H9 (cell line): Measurements from ENCODE around the gene ADGRL3. TPM values are rescaled to one million over a fixed set of nuclear protein-coding genes. Genes with fewer than 3 reads are reported as not detected.

Experiments used
- DNase-seq: peaks from one replicate; pipeline ENCODE4 v3.0.0-alpha.2; 2017
- H2AFZ ChIP-seq: one replicate; pipeline ENCODE4 v1.6.1; 2013; ENCODE audit warnings: mild to moderate bottlenecking, low read length, control low read depth, moderate library complexity
- H2AK5ac ChIP-seq: 2 replicates; pipeline ENCODE4 v1.6.1; 2013; ENCODE audit warnings: low read length, control low read depth, mixed read lengths; ENCODE audit not compliant: insufficient read length
- H2BK120ac ChIP-seq: one replicate; pipeline ENCODE4 v1.6.1; 2013; ENCODE audit warnings: low read depth, mild to moderate bottlenecking, low read length, control low read depth, inconsistent platforms; ENCODE audit not compliant: poor library complexity, severe bottlenecking
- H2BK12ac ChIP-seq: 2 replicates; pipeline ENCODE4 v1.6.1; 2013; ENCODE audit warnings: low read length, control low read depth, mixed read lengths, low read depth; ENCODE audit not compliant: insufficient read length
- H2BK15ac ChIP-seq: 2 replicates; pipeline ENCODE4 v1.6.1; 2013; ENCODE audit warnings: low read depth, low read length, control low read depth
- H2BK20ac ChIP-seq: one replicate; pipeline ENCODE4 v1.6.1; 2013; ENCODE audit warnings: low read depth, mild to moderate bottlenecking, low read length, control low read depth, inconsistent platforms; ENCODE audit not compliant: poor library complexity, severe bottlenecking
- H2BK5ac ChIP-seq: 2 replicates; pipeline ENCODE4 v1.6.1; 2013; ENCODE audit warnings: low read length, control low read depth, mixed read lengths; ENCODE audit not compliant: insufficient read length
- H3K14ac ChIP-seq: 2 replicates; pipeline ENCODE4 v1.6.1; 2013; ENCODE audit warnings: low read length, control low read depth; ENCODE audit not compliant: insufficient read depth
- H3K18ac ChIP-seq: 2 replicates; pipeline ENCODE4 v1.6.1; 2013; ENCODE audit warnings: low read depth, mild to moderate bottlenecking, mixed read lengths, low read length, control low read depth; ENCODE audit not compliant: insufficient read length
- H3K23ac ChIP-seq: 2 replicates; pipeline ENCODE4 v1.6.1; 2013; ENCODE audit warnings: low read length, control low read depth, mixed read lengths, low read depth; ENCODE audit not compliant: insufficient read length
- H3K23me2 ChIP-seq: 2 replicates; pipeline ENCODE4 v1.6.1; 2013; ENCODE audit warnings: low read depth, mild to moderate bottlenecking, mixed read lengths, low read length, control low read depth; ENCODE audit not compliant: insufficient read length, poor library complexity, severe bottlenecking
- H3K27ac ChIP-seq: 2 replicates; pipeline ENCODE4 v1.5.1; 2013; ENCODE audit warnings: low read length, control low read depth, mixed read lengths, low read depth; ENCODE audit not compliant: insufficient read length
- H3K27me3 ChIP-seq: 2 replicates; pipeline ENCODE4 v1.6.1; 2013; ENCODE audit warnings: low read length, control low read depth, inconsistent platforms; ENCODE audit not compliant: insufficient read depth
- H3K4ac ChIP-seq: 2 replicates; pipeline ENCODE4 v1.6.1; 2013; ENCODE audit warnings: low read depth, mild to moderate bottlenecking, control low read depth, inconsistent platforms, low read length, moderate library complexity
- H3K4me1 ChIP-seq: 2 replicates; pipeline ENCODE4 v1.6.1; 2013; ENCODE audit warnings: low read length, control low read depth, inconsistent platforms; ENCODE audit not compliant: insufficient read depth
- H3K4me2 ChIP-seq: 2 replicates; pipeline ENCODE4 v1.6.1; 2013; ENCODE audit warnings: low read length, control low read depth, mixed read lengths; ENCODE audit not compliant: insufficient read length, insufficient read depth
- H3K56ac ChIP-seq: 2 replicates; pipeline ENCODE4 v1.6.1; 2013; ENCODE audit warnings: low read depth, mild to moderate bottlenecking, mixed read lengths, low read length, control low read depth; ENCODE audit not compliant: insufficient read length
- H3K79me1 ChIP-seq: 2 replicates; pipeline ENCODE4 v1.6.1; 2013; ENCODE audit warnings: low read depth, mild to moderate bottlenecking, moderate library complexity, low read length, control low read depth, inconsistent platforms; ENCODE audit not compliant: insufficient read depth, poor library complexity, severe bottlenecking
- H3K79me2 ChIP-seq: 2 replicates; pipeline ENCODE4 v1.6.1; 2013; ENCODE audit warnings: low read length, control low read depth, inconsistent platforms; ENCODE audit not compliant: insufficient read depth
- H3K9ac ChIP-seq: 2 replicates; pipeline ENCODE4 v1.6.1; 2013; ENCODE audit warnings: low read length, control low read depth, mixed read lengths; ENCODE audit not compliant: insufficient read length; ENCODE audit errors: extremely low read depth
- H3K9me3 ChIP-seq: one replicate; pipeline ENCODE4 v1.6.1; 2013; ENCODE audit warnings: low read depth, low read length, inconsistent platforms; ENCODE audit not compliant: control insufficient read depth
- H3T11ph ChIP-seq: one replicate; pipeline ENCODE4 v1.6.1; 2013; ENCODE audit warnings: mild to moderate bottlenecking, low read length, control low read depth, inconsistent platforms
- H4K20me1 ChIP-seq: one replicate; pipeline ENCODE4 v1.6.1; 2013; ENCODE audit not compliant: control insufficient read depth, insufficient read length, insufficient read depth
- H4K5ac ChIP-seq: 2 replicates; pipeline ENCODE4 v1.6.1; 2013; ENCODE audit warnings: low read depth, mild to moderate bottlenecking, mixed read lengths, low read length, control low read depth; ENCODE audit not compliant: insufficient read length
- H4K8ac ChIP-seq: replicated peaks from 2 replicates; pipeline ENCODE4 v1.6.1; 2013; ENCODE audit warnings: low read length, control low read depth, mixed read lengths, low read depth; ENCODE audit not compliant: insufficient read length
- H4K91ac ChIP-seq: 2 replicates; pipeline ENCODE4 v1.6.1; 2013; ENCODE audit warnings: low read depth, mild to moderate bottlenecking, moderate library complexity, mixed read lengths, low read length, control low read depth; ENCODE audit not compliant: insufficient read length
- H3K27ac Mint-ChIP-seq, 3 experiments: 2 replicates in 2 of 3; 3 replicates in 1 of 3; pipeline ENCODE4 v1.8.0; 2020 to 2021; ENCODE audit warnings: mixed read lengths in 3 of 3, mild to moderate bottlenecking in 1 of 3, moderate library complexity in 1 of 3
- H3K27me3 Mint-ChIP-seq: 2 replicates; pipeline ENCODE4 v1.8.0; 2021; ENCODE audit warnings: low read depth, mild to moderate bottlenecking, moderate library complexity, mixed read lengths
- H3K36me3 Mint-ChIP-seq, 3 experiments: 2 replicates in 2 of 3; 3 replicates in 1 of 3; pipeline ENCODE4 v1.8.0; 2020 to 2021; ENCODE audit warnings: low read depth in 3 of 3, mixed read lengths in 3 of 3; ENCODE audit not compliant: insufficient read depth in 1 of 3
- H3K4me1 Mint-ChIP-seq, 2 experiments: 2 replicates each; pipeline ENCODE4 v1.8.0; 2020; ENCODE audit warnings: mixed read lengths in 2 of 2
- H3K4me3 Mint-ChIP-seq, 2 experiments: 2 replicates in 1 of 2; 3 replicates in 1 of 2; pipeline ENCODE4 v1.8.0; 2020 to 2021; ENCODE audit warnings: mild to moderate bottlenecking in 2 of 2, mixed read lengths in 2 of 2, moderate library complexity in 1 of 2
- H3K9me3 Mint-ChIP-seq, 2 experiments: 2 replicates in 1 of 2; 3 replicates in 1 of 2; pipeline ENCODE4 v1.8.0; 2020; ENCODE audit warnings: mild to moderate bottlenecking in 2 of 2, mixed read lengths in 2 of 2, moderate library complexity in 1 of 2
- CTCF ChIP-seq: fragments of 200-600 bp; sonication (generic); conservative IDR thresholded peaks from 3 replicates; pipeline ENCODE4 v1.8.0; 2021; ENCODE audit warnings: antibody characterized with exemption, mild to moderate bottlenecking
- WGBS: extraction: QIAGEN DNeasy Blood & Tissue Kit; methylation state at CpG from one replicate; pipeline ENCODE4 v1.1.7; 2013; ENCODE audit warnings: missing lambda C conversion rate, low lambda C conversion rate, mixed read lengths; ENCODE audit not compliant: insufficient read length; ENCODE audit errors: extremely low coverage; 5-methylcytosine and 5-hydroxymethylcytosine counted together
- total RNA-seq: library from RNA; stranded (reverse); gene quantifications from 2 replicates; pipeline ENCODE4 v1.2.1, GENCODE V29; 2021

ADGRL3 gene
- total RNA-seq, 1 experiment from 2014 or later = 5.9 TPM

GRCh38 chr4:62075521-62075920 is 875.4 kb downstream of the ADGRL3 start:
- H3K4me1 Mint-ChIP-seq = peaks cover 38 to 50% of the 10 kb centered on the region in 2 experiments
- no peak overlapping the region for H3T11ph ChIP-seq
- no peaks in the 10 kb centered on the region for H3K9me3 Mint-ChIP-seq
- no peak overlapping the region for H4K91ac ChIP-seq
- H2AK5ac ChIP-seq = no peak overlapping the region
- H4K20me1 ChIP-seq = no peaks in the 10 kb centered on the region
- DNase-seq = no peak
- no peak overlapping the region for H4K5ac ChIP-seq
- no peaks in the 10 kb centered on the region; the same call in 1 of the 2 replicates for H3K4me1 ChIP-seq
- no peak overlapping the region for H4K8ac ChIP-seq
- no peak overlapping the region for H2BK20ac ChIP-seq
- no peak overlapping the region for H3K4me3 Mint-ChIP-seq
- no peak for TF ChIP-seq CTCF
- no peak overlapping the region for H2AFZ ChIP-seq
- H3K23me2 ChIP-seq = no peaks in the 10 kb centered on the region
- H3K9me3 ChIP-seq = no peaks in the 10 kb centered on the region
- no peak overlapping the region for H3K27ac ChIP-seq
- H3K27me3 Mint-ChIP-seq = no peaks in the 10 kb centered on the region
- peaks cover 0 to under 1% (median 0%) of the 10 kb centered on the region in 3 experiments; a peak in 3 of 7 replicates for H3K36me3 Mint-ChIP-seq
- H3K56ac ChIP-seq = no peak overlapping the region
- no peaks in the 10 kb centered on the region for H3K79me2 ChIP-seq
- no peak overlapping the region for H3K27ac Mint-ChIP-seq
- no peaks in the 10 kb centered on the region for H3K79me1 ChIP-seq
- H2BK120ac ChIP-seq = no peak overlapping the region
- H3K27me3 ChIP-seq = no peaks in the 10 kb centered on the region
- H3K4ac ChIP-seq = no peak overlapping the region
- no peak overlapping the region for H2BK5ac ChIP-seq
- H2BK15ac ChIP-seq = no peak overlapping the region
- no CpG with 5 or more reads among the region's 3 CpGs for WGBS
- no peak overlapping the region for H3K9ac ChIP-seq
- no peak overlapping the region for H3K23ac ChIP-seq
- no peak overlapping the region for H3K18ac ChIP-seq
- no peak overlapping the region for H3K14ac ChIP-seq
- no peak overlapping the region for H2BK12ac ChIP-seq
- no peak overlapping the region for H3K4me2 ChIP-seq
